DND-41 (cell line): ENCODE measurements around the gene SLC25A43.

Experiments
- ATAC-seq: fragments of 200-7000 bp; cut with Tn5 transposase; 3 replicates; pipeline ENCODE4 v1.9.1; 2021; ENCODE audit warnings: low read depth; ENCODE audit not compliant: insufficient read depth
- DNase-seq: peaks from one replicate; pipeline ENCODE4 v3.0.0-alpha.2; 2020
- H2AFZ ChIP-seq: 2 replicates; pipeline ENCODE4 v1.6.0; 2012; ENCODE audit warnings: low read depth, low read length
- H3K27ac ChIP-seq: 2 replicates; pipeline ENCODE4 v1.5.1; 2012; ENCODE audit warnings: low read length, inconsistent platforms
- H3K27me3 ChIP-seq: fragments of 200-600 bp; sonication (generic); 2 replicates; pipeline ENCODE4 v1.6.0; 2012; ENCODE audit warnings: low read length, mild to moderate bottlenecking, inconsistent platforms; ENCODE audit not compliant: insufficient read depth, poor library complexity
- H3K36me3 ChIP-seq: 2 replicates; pipeline ENCODE4 v1.5.1; 2012; ENCODE audit warnings: low read length, inconsistent platforms; ENCODE audit not compliant: insufficient read depth
- H3K4me1 ChIP-seq: 2 replicates; pipeline ENCODE4 v1.5.1; 2012; ENCODE audit warnings: mild to moderate bottlenecking, low read length; ENCODE audit not compliant: insufficient read depth
- H3K4me2 ChIP-seq: 2 replicates; pipeline ENCODE4 v1.6.0; 2012; ENCODE audit warnings: mild to moderate bottlenecking, moderate library complexity, low read length, inconsistent platforms; ENCODE audit not compliant: insufficient read depth
- H3K4me3 ChIP-seq, 2 experiments: fragments of 200-600 bp in 1 of 2; shearing (Covaris generic) in 1 of 2; 2 replicates each; pipeline ENCODE4 v1.5.1; 2012 to 2016; ENCODE audit warnings: inconsistent platforms in 2 of 2, low read length in 2 of 2, mild to moderate bottlenecking in 2 of 2, low read depth in 1 of 2, moderate library complexity in 1 of 2
- H3K79me2 ChIP-seq: 2 replicates; pipeline ENCODE4 v1.6.0; 2012; ENCODE audit warnings: low read length, inconsistent platforms; ENCODE audit not compliant: insufficient read depth
- H3K9ac ChIP-seq: 2 replicates; pipeline ENCODE4 v1.6.0; 2012; ENCODE audit warnings: low read depth, mild to moderate bottlenecking, inconsistent platforms, low read length, moderate library complexity
- H3K9me3 ChIP-seq: 2 replicates; pipeline ENCODE4 v1.5.1; 2012; ENCODE audit warnings: low read length, moderate library complexity, mild to moderate bottlenecking, inconsistent platforms; ENCODE audit not compliant: insufficient read depth, severe bottlenecking
- H4K20me1 ChIP-seq: 2 replicates; pipeline ENCODE4 v1.6.0; 2012; ENCODE audit warnings: low read length; ENCODE audit not compliant: insufficient read depth
- EZH2 ChIP-seq: IDR thresholded peaks from 3 replicates; pipeline ENCODE4 v1.6.1; 2012; ENCODE audit warnings: borderline replicate concordance, low read depth, mild to moderate bottlenecking, moderate library complexity, low read length, inconsistent platforms; ENCODE audit not compliant: severe bottlenecking
- TF ChIP-seq, protein P1 (sequence below): IDR thresholded peaks from 2 replicates; pipeline ENCODE4 v1.5.1; 2012; ENCODE audit warnings: borderline replicate concordance, low read length, moderate library complexity, mild to moderate bottlenecking; ENCODE audit not compliant: poor library complexity, severe bottlenecking; ENCODE audit errors: extremely low read depth

Gene SLC25A43

DNA sequence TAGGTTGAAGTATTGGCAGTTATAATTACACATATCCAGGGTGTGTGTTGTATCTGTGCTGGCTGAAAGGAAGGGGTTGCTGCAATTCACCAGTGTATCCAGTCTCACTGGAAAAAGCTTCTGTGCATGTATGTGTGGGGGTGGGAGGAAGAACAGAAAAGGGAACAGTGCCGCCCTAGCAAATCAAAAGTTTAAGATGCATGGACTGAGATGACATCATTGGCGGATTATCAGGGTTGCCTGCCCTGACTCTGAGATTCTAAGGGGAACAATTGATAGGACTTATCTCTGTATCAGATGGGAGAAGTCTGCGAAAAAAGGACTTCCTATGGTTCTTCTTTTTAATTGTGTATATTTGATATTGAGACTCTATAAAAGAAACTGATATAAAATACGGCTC lies 3.5 kb downstream of the SLC25A43 start:
- Histone ChIP-seq H3K4me2 (no peak overlapping the region), H4K20me1 (no peaks in the 10 kb centered on the region), H2AFZ (no peak overlapping the region), H3K27me3 (peaks cover 10% of the 10 kb centered on the region), H3K9me3 (no peaks in the 10 kb centered on the region), H3K4me3 (no peak overlapping the region), H3K79me2 (no peaks in the 10 kb centered on the region), H3K9ac (no peak overlapping the region), H3K36me3 (no peaks in the 10 kb centered on the region), H3K27ac (no peak overlapping the region), H3K4me1 (no peaks in the 10 kb centered on the region)
- TF ChIP-seq, protein P1, sequence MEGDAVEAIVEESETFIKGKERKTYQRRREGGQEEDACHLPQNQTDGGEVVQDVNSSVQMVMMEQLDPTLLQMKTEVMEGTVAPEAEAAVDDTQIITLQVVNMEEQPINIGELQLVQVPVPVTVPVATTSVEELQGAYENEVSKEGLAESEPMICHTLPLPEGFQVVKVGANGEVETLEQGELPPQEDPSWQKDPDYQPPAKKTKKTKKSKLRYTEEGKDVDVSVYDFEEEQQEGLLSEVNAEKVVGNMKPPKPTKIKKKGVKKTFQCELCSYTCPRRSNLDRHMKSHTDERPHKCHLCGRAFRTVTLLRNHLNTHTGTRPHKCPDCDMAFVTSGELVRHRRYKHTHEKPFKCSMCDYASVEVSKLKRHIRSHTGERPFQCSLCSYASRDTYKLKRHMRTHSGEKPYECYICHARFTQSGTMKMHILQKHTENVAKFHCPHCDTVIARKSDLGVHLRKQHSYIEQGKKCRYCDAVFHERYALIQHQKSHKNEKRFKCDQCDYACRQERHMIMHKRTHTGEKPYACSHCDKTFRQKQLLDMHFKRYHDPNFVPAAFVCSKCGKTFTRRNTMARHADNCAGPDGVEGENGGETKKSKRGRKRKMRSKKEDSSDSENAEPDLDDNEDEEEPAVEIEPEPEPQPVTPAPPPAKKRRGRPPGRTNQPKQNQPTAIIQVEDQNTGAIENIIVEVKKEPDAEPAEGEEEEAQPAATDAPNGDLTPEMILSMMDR: no peak
- TF ChIP-seq EZH2: no peak
- ATAC-seq: no peak
- no peak for DNase-seq

DNA sequence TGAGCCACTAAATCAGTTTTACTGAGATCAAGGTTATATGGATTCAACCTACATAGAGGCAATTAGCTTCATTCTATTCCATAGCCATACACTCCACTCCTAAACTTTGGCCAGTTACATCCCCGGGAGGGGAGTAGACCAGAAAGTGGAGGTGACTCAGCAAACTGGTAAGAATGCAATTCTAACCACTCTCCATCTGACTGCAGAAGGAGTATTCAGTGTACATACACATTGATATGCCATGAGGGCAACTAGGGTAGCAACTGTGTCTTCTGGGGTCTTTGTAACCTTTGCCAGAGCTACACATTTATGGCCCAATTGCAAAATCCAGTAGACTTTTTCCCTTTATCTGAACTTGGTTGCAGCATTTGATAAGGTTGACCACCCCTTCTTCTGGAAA lies 7.6 kb downstream of the SLC25A43 start:
- no peak overlapping the region for H3K27ac ChIP-seq

DNA sequence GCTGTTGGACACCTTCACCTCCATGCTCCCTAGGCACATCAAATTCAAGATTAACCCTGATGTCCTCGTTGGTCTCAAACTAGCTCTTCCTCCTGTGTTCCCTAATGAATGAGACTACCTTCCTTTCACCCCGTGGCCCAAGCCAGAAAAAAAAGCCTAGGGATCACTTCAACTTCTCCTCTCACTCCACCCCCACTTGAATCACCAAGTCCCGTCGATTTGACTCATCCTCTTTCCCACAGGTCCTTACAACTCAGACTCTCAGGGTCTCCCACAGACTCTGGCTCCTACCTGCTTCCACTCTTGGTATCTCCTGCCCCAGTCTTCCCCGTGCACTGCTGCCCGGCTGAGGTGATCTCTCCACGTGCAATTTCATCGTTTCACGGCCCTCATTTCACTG lies 8.5 kb downstream of the SLC25A43 start:
- ATAC-seq (no peak), DNase-seq (no peak)
- no peak overlapping the region for H2AFZ ChIP-seq
- H3K27ac ChIP-seq: no peak overlapping the region
- TF ChIP-seq EZH2: no peak
- TF ChIP-seq, protein P1: no peak
- H3K36me3 ChIP-seq: no peaks in the 10 kb centered on the region
- H3K27me3 ChIP-seq: no peaks in the 10 kb centered on the region
- no peaks in the 10 kb centered on the region for H3K79me2 ChIP-seq
- no peaks in the 10 kb centered on the region for H3K9me3 ChIP-seq
- no peaks in the 10 kb centered on the region for H4K20me1 ChIP-seq
- no peak overlapping the region for H3K9ac ChIP-seq
- H3K4me2 ChIP-seq: no peak overlapping the region
- no peak overlapping the region for H3K4me3 ChIP-seq
- H3K4me1 ChIP-seq: no peaks in the 10 kb centered on the region

More for the DNA sequence above, 7.6 kb downstream of the SLC25A43 start:
- no peaks in the 10 kb centered on the region for H3K36me3 ChIP-seq
- ATAC-seq (no peak), DNase-seq (no peak)
- no peak overlapping the region for H3K4me3 ChIP-seq
- H4K20me1 ChIP-seq: no peaks in the 10 kb centered on the region
- no peaks in the 10 kb centered on the region for H3K9me3 ChIP-seq
- H3K4me1 ChIP-seq: no peaks in the 10 kb centered on the region
- no peak overlapping the region for H2AFZ ChIP-seq
- H3K79me2 ChIP-seq: no peaks in the 10 kb centered on the region
- no peak overlapping the region for H3K4me2 ChIP-seq
- H3K27me3 ChIP-seq: no peaks in the 10 kb centered on the region
- no peak overlapping the region for H3K9ac ChIP-seq
- TF ChIP-seq, protein P1: no peak
- TF ChIP-seq EZH2: no peak
